NCI-H1105 treated with DMSO at 0.1 percent for 48 hours (cell line): ENCODE data around the gene KRTAP19-7.

Source experiments
- DNase-seq: peaks from one replicate; lab custom pipeline; 2025; lab: John Stamatoyannopoulos, UW

Gene KRTAP19-7, protein sequence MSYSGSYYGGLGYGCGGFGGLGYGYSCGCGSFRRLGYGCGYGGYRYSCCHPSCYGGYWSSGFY

GRCh38 chr21:30561264-30561895 is at the start of gene KRTAP19-7:
Gene KRTAP19-7 (minus strand): TSS chr21:30561314. CDS start chr21:30561289, 25 bp downstream.
- no peak for DNase-seq

DNA sequence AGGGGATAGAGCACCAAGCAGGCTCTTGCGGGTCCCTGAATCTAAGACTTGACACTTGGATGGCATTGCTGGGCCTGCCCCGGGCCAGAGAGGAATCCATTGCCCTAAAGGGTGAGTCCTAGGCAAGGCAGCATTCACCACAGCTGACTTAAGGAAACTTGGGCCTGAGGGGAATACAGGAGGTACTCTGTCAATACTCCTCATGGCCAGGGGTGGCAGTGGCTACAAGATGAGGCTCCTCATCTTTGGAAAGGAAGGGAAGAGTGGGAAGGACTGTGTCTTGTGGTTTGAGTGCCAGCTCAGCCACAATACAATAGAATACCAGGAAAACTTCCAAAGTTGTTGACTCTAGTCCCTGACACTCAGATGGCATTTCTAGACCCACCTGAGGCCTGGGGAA is 44.9 kb upstream of the KRTAP19-7 start:
- DNase-seq: no peak

GRCh38 chr21:30600787-30601186 is 39.7 kb upstream of the KRTAP19-7 start, which contains the start of gene KRTAP22-1:
Gene KRTAP22-1 (plus strand): TSS chr21:30601087.
- no peak for DNase-seq

- DNase-seq: no peak
Observed at GRCh38 chr21:30598802-30599201, 37.7 kb upstream of the KRTAP19-7 start, which contains the start of gene KRTAP6-2. Gene KRTAP6-2 (minus strand): TSS chr21:30598902. CDS start chr21:30598874, 28 bp downstream.

DNA sequence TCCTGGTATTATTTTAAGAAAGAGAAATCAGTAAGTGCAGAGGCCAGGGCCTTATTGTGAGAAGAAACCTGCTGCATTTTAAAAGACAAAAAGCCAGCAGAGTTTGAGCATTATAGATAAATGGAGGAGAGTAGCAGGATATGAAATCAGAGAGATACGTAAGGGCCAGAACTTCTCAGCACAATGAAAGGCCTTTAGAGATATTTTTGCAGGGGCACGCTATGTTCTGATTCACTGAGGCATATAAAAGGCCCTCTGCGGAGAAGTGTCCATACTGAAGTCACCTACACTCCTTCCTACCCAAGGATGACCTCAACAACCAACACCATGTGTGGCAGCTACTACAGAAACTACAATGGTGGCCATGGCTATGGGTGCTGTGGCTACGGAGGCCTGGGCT is 31.0 kb upstream of the KRTAP19-7 start, which contains the start of gene KRTAP6-3:
Gene KRTAP6-3, plus strand, starts transcription at position 301 of the 400 bp plus-strand sequence. Its CDS starts 6 bp downstream, at position 307.
- no peak for DNase-seq

- no peak for DNase-seq
Observed at GRCh38 chr21:30590297-30590696, 29.2 kb upstream of the KRTAP19-7 start, which contains the start of gene KRTAP22-2. Gene KRTAP22-2 (minus strand): TSS chr21:30590397.

DNA sequence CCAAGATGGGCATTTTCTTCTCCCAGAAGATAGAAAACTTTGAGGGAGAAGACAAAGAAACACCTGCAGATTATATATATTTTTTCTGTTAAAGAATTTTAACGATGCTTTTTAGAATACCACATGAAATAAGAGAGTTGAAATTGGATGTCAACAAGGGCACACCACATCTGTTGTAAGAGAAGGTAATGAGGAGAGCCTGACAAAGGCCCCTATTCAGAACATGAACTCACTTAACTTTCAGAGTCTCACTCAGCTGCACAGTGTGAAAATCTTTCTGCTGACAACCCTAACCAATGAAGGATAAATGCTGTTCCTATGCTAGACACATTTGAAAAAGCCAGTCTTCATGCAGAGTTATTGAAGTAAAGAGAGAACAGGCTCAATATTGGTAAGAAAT is 21.8 kb upstream of the KRTAP19-7 start:
- no peak for DNase-seq

GRCh38 chr21:30580132-30580531 is 19.0 kb upstream of the KRTAP19-7 start:
- no peak for DNase-seq

DNA sequence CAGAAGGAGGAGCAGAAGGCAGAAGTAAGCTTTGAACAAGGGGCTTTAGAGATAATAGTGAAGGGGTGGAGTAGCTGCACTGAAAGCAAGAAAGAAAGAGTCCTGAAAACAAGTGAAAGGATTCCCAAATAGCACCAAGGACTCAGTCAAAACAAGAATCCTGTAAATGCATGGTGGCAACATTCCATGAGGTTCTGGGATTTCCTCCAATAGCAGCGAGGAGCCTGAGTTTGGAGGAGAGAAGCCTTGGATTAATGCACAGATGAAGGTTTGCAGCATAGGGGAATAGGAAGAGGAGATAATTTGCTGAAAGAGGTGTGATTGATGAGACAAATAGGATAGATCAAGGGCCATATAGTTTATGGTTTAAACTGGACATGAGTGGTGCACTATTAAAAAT is 18.2 kb upstream of the KRTAP19-7 start:
- DNase-seq: no peak

DNA sequence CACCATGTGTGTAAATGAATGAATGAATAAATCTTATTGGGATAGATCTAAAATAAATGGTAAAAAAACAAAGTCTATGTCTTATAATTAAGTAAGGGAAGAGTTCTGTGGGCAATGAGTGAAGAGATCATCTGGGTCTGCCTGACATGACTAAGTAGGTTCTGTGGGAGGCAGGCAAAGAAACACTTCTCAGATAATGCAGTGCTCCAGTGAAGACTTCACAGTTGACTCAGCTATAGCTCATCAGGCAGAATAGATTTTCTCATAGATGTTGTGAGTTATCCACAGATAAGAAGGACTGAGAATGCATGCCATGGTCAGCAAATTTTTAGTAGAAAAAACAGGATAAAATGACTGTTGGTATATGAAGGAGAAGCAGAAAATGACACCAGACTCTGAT is 16.7 kb upstream of the KRTAP19-7 start:
- no peak for DNase-seq

DNA sequence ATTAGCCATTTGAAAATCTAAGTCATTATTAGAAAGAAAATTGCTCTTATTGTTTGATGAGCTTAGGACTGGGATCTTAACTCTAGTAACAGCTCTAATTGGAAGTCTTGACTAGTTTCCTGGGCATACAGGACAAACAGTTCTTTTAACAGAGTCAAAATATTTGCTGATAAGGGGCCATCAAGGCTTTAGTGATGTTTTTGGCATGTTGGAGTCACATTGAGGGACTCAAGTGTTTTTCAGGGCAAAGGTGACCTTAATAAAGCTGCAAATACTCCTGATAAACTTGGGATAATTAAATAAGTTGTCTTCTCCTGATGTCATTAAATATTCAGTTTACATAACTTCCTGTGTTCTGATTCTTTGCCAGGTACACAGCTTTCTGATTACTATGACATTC is 6.5 kb upstream of the KRTAP19-7 start:
- no peak for DNase-seq

- DNase-seq: no peak
Observed at GRCh38 chr21:30563630-30564029, 2.5 kb upstream of the KRTAP19-7 start.

DNA sequence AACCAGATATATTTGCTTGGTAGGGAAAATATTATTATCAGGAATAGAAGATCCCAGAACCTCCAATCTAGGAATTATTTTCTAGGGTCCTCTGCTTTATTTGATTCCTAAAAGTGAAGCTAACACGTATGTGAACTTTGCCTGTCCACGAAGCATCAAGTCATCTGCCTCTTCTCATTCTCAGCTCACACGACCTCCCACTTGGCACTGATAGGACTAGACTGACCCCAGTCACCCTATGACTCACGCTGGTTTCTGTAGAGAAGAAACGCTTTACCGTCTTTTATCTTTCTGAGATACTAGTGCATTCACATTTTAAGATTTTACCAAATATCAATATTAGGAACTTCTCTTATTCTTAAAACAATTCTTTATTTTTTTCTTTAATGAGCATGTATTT is 2.0 kb upstream of the KRTAP19-7 start:
- DNase-seq: no peak

DNA sequence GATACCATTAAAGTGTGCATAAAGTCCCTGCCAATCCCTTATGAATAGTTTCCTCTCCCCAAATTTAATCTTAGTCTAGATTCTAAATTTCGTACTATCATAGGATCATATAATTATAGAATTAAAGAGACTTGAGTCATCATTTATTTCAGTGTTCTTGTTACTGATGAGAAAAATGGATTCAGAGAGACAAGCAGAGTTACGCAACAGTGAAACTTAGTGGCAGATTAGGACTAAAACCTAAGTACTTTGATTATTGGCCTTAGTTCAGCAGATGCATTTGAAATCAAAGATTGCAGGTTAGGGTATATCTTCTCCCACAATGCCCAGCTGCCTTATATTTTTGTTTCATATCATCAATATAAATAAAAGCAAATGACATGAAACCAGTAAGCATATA is 843 bp upstream of the KRTAP19-7 start:
- no peak for DNase-seq

DNA sequence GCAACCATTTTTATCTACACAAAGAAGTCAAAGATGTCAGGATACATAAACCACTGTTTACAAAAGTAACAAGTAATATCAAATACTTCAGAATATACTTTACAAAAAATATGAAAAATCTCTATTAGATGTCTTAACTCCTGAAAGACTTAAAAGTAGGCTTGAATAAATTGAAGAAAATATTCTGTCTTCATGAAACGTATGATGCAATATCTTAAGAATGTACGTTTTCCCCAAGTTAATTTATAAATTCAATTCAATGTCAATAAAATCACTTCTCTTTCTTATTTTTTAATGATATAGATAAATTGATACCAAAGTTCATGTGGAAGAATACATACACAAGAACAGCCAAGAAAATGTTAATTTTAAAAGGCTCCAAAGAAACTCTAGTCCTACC is 6.0 kb downstream of the KRTAP19-7 start:
- DNase-seq: no peak

DNA sequence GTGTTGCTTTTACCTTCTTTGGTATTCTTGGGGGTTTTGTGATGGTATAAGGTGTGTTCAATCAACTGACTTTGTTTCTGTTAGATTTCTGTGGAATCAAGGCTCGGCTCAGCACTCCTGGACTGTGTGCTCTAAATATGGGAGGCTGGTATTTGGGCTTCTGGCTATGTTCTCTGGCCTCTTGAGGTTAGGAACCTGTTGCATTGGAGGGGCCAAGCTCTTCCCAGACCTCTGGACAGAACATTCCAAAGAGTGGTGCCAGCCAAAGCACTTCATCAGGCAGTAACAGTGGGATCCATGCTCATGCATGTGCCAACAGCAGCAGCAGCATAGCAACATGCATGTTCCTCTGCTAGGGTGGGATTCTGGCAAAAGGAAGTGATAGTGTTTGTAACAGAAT is 8.3 kb downstream of the KRTAP19-7 start:
- DNase-seq: no peak

DNA sequence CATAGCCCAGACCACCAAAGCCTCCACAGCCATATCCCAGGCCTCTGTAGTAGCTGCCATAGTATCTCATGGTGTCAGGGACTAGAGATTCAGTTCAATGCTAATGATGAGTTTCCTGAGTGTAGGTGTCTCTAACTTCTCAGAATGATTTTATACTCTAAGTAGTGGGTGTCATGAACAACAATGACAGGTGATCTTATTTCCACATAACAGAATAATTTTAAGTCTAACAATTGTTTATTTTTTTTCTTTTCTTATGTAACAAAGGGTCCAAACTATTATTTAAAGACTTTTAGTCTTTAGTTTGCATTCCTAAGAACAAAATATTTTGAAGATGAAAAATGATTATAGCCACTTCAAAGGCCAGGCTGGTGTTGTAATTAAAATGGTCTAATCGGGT is 19.4 kb downstream of the KRTAP19-7 start, which contains the start of gene KRTAP19-6:
Gene KRTAP19-6, minus strand, starts transcription at position 101 of the 400 bp plus-strand sequence. Its CDS starts 31 bp downstream, at position 70.
- no peak for DNase-seq

GRCh38 chr21:30518876-30519275 is 42.2 kb downstream of the KRTAP19-7 start:
- no peak for DNase-seq

DNA sequence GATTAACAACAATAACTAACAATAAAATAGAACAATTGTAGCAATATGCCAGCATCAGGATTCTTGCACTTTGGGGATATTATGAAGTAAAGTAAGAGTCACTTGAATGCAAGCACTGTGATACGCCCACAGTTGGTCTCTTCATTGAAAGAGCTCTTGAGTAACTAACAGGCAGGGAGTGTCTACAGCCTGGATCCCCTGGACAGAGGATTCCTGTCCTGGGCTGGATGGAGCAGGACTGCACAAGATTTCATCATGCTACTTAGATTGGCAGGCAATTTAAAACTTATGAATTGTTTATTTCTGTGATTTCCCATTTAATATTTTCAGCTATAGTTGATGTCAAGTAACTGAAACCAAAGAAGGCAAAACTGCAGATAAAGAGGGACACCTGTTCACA is 45.4 kb downstream of the KRTAP19-7 start:
- no peak for DNase-seq
